Neuronal stem cell (in vitro differentiated cells): ENCODE measurements around the gene ZNF570. TPM values are rescaled to one million over a fixed set of nuclear protein-coding genes. Genes with fewer than 3 reads are reported as not detected.

Source experiments
- DNase-seq: peaks from one replicate; pipeline ENCODE4 v3.0.0-alpha.2; 2013; ENCODE audit warnings: low spot score
- H2AFZ ChIP-seq: one replicate; pipeline ENCODE4 v1.6.1; 2013; ENCODE audit warnings: mild to moderate bottlenecking, low read length, inconsistent platforms
- H2AK5ac ChIP-seq: 2 replicates; pipeline ENCODE4 v1.6.1; 2013; ENCODE audit warnings: low read depth, mild to moderate bottlenecking, inconsistent platforms, low read length, moderate library complexity, mixed read lengths
- H2BK120ac ChIP-seq: 2 replicates; pipeline ENCODE4 v1.6.1; 2013; ENCODE audit warnings: low read depth, mild to moderate bottlenecking, inconsistent platforms, low read length, moderate library complexity, mixed read lengths
- H2BK12ac ChIP-seq: one replicate; pipeline ENCODE4 v1.6.1; 2013; ENCODE audit warnings: low read length, inconsistent platforms
- H2BK15ac ChIP-seq: 2 replicates; pipeline ENCODE4 v1.6.1; 2013; ENCODE audit warnings: mild to moderate bottlenecking, low read length, inconsistent platforms, mixed read lengths
- H2BK5ac ChIP-seq: one replicate; pipeline ENCODE4 v1.6.1; 2013; ENCODE audit warnings: inconsistent platforms, mild to moderate bottlenecking, low read length, moderate library complexity
- H3K14ac ChIP-seq: one replicate; pipeline ENCODE4 v1.6.1; 2013; ENCODE audit warnings: low read length, inconsistent platforms
- H3K18ac ChIP-seq: 2 replicates; pipeline ENCODE4 v1.6.1; 2013; ENCODE audit warnings: low read length, inconsistent platforms
- H3K23ac ChIP-seq: 2 replicates; pipeline ENCODE4 v1.6.1; 2013; ENCODE audit warnings: low read depth, mild to moderate bottlenecking, mixed read lengths, low read length, inconsistent platforms; ENCODE audit not compliant: poor library complexity
- H3K27ac ChIP-seq: replicated peaks from 3 replicates; pipeline ENCODE4 v1.5.1; 2013; ENCODE audit warnings: low read length, inconsistent platforms
- H3K27me3 ChIP-seq, 3 experiments: 2 replicates each; pipeline ENCODE4 v1.6.1; 2013; ENCODE audit warnings: low read length in 3 of 3, mild to moderate bottlenecking in 2 of 3, inconsistent platforms in 1 of 3, low read depth in 1 of 3, mixed read lengths in 1 of 3, moderate library complexity in 1 of 3; ENCODE audit not compliant: control insufficient read depth in 3 of 3, insufficient read depth in 3 of 3
- H3K36me3 ChIP-seq, 2 donors: replicated peaks in 1 of 2; 2 replicates each; pipeline ENCODE4 v1.6.1; 2013; ENCODE audit warnings: low read length in 2 of 2; ENCODE audit not compliant: control insufficient read depth in 2 of 2, insufficient read depth in 2 of 2
- H3K4ac ChIP-seq: 2 replicates; pipeline ENCODE4 v1.6.1; 2013; ENCODE audit warnings: inconsistent platforms, mild to moderate bottlenecking, low read length, moderate library complexity
- H3K4me1 ChIP-seq, 2 donors: 1 replicate in 1 of 2; 2 replicates in 1 of 2; pipeline ENCODE4 v1.6.1; 2013; ENCODE audit warnings: low read length in 2 of 2, low read depth in 1 of 2; ENCODE audit not compliant: control insufficient read depth in 2 of 2, insufficient read depth in 1 of 2
- H3K4me2 ChIP-seq: one replicate; pipeline ENCODE4 v1.6.1; 2013; ENCODE audit warnings: mild to moderate bottlenecking, low read length, inconsistent platforms; ENCODE audit not compliant: insufficient read depth, poor library complexity, severe bottlenecking
- H3K4me3 ChIP-seq, 2 donors: 2 replicates each; pipeline ENCODE4 v1.5.1; 2013; ENCODE audit warnings: low read length in 2 of 2, mild to moderate bottlenecking in 2 of 2, inconsistent platforms in 1 of 2, moderate library complexity in 1 of 2
- H3K79me1 ChIP-seq: one replicate; pipeline ENCODE4 v1.6.1; 2013; ENCODE audit warnings: low read depth, mild to moderate bottlenecking, inconsistent platforms, low read length, moderate library complexity
- H3K9ac ChIP-seq: one replicate; pipeline ENCODE4 v1.6.1; 2013; ENCODE audit warnings: mild to moderate bottlenecking, low read depth, low read length, inconsistent platforms; ENCODE audit not compliant: poor library complexity
- H3K9me3 ChIP-seq, 2 donors: replicated peaks in 1 of 2; 2 replicates each; pipeline versions ENCODE3 to v1.6.1; 2013; ENCODE audit warnings: low read length in 2 of 2, mild to moderate bottlenecking in 2 of 2, inconsistent platforms in 1 of 2, low read depth in 1 of 2, mixed read lengths in 1 of 2, moderate library complexity in 1 of 2; ENCODE audit not compliant: control insufficient read depth in 2 of 2, insufficient read depth in 1 of 2
- H4K8ac ChIP-seq: one replicate; pipeline ENCODE4 v1.6.1; 2013; ENCODE audit warnings: low read depth, mild to moderate bottlenecking, inconsistent platforms, low read length, moderate library complexity
- H4K91ac ChIP-seq: one replicate; pipeline ENCODE4 v1.6.1; 2013; ENCODE audit warnings: low read length, low read depth, mild to moderate bottlenecking, inconsistent platforms; ENCODE audit not compliant: poor library complexity
- WGBS, 2 donors: extraction: QIAGEN DNeasy Blood & Tissue Kit; methylation state at CpG; one replicate each; pipeline ENCODE4 v1.1.7; 2013; ENCODE audit warnings: missing lambda C conversion rate in 2 of 2, mixed read lengths in 1 of 2; ENCODE audit not compliant: insufficient read length in 2 of 2, insufficient replicate concordance in 1 of 2; ENCODE audit errors: extremely low coverage in 2 of 2; 5-methylcytosine and 5-hydroxymethylcytosine counted together
- polyA plus RNA-seq, 2 experiments: library from polyadenylated mRNA; stranded (reverse); fragments of 200-250 nt; gene quantifications; one replicate each; pipeline ENCODE4 v1.2.3, GENCODE V29; 2013

The ZNF570 gene
- polyA plus RNA-seq (2013, experiment 1 of 2) = 4.2 TPM
- polyA plus RNA-seq (2013, experiment 2 of 2) = 4.6 TPM

- Histone ChIP-seq H3K27ac (peak within 1 kb of the TSS; percentile 66), H3K18ac (peak within 1 kb of the TSS; percentile 99), H2AFZ (peak within 1 kb of the TSS; percentile 99), H3K9ac (peak within 1 kb of the TSS; percentile 93), H3K14ac (peak within 1 kb of the TSS; percentile 97), H4K91ac (no peak within 1 kb of the TSS), H2BK15ac (peak within 1 kb of the TSS; percentile 25), H3K79me1 (peaks cover 4% of the 10 kb centered on the region), H3K27me3 (no peaks in the 10 kb centered on the region), H3K4me2 (peak within 1 kb of the TSS; percentile 81), H4K8ac (no peak within 1 kb of the TSS), H3K4ac (no peak within 1 kb of the TSS), H2BK120ac (no peak within 1 kb of the TSS), H2AK5ac (peak within 1 kb of the TSS; percentile 40), H3K4me3 (peak within 1 kb of the TSS; percentile 83 to 98), H3K9me3 (peaks cover 19 to 59% of the 10 kb centered on the region in 2 donors), H3K23ac (peak within 1 kb of the TSS; percentile 88), H2BK5ac (peak within 1 kb of the TSS; percentile 69), H2BK12ac (no peak within 1 kb of the TSS), H3K36me3 (peaks cover 8 to 38% of the 10 kb centered on the region in 2 donors), H3K4me1 (peaks cover 0 to 2% of the 10 kb centered on the region in 2 donors)
- peak; percentile 82 for DNase-seq
- no CpG with 5 or more reads among the region's 63 CpGs for WGBS, 2 donors
Measured at GRCh38 chr19:37468961-37469777, at the start of gene ZNF570. ZNF570 (plus strand) TSS chr19:37469356; CDS start chr19:37470355, 999 bp downstream.

GRCh38 chr19:37452500-37453245 is 16.5 kb upstream of the ZNF570 start:
- WGBS, 2 donors = no CpG with 5 or more reads among the region's 4 CpGs
- Histone ChIP-seq H2BK12ac (no peak overlapping the region), H3K23ac (no peak overlapping the region), H4K8ac (no peak overlapping the region), H3K27me3 (no peaks in the 10 kb centered on the region), H3K36me3 (peaks cover 7 to 41% of the 10 kb centered on the region in 2 donors), H2AK5ac (no peak overlapping the region), H3K4me1 (no peaks in the 10 kb centered on the region), H3K9ac (no peak overlapping the region), H2BK15ac (no peak overlapping the region), H3K79me1 (no peaks in the 10 kb centered on the region), H3K9me3 (peaks cover 20 to 90% of the 10 kb centered on the region in 2 donors), H3K4ac (no peak overlapping the region), H2BK120ac (no peak overlapping the region), H2AFZ (no peak overlapping the region), H3K4me3 (no peak overlapping the region), H3K18ac (no peak overlapping the region), H4K91ac (no peak overlapping the region), H3K27ac (no peak overlapping the region), H3K4me2 (no peak overlapping the region), H2BK5ac (no peak overlapping the region), H3K14ac (no peak overlapping the region)
- DNase-seq = no peak

GRCh38 chr19:37466277-37466797 is 2.8 kb upstream of the ZNF570 start:
- no peak for DNase-seq
- Histone ChIP-seq H2AK5ac (no peak overlapping the region), H3K27ac (no peak overlapping the region), H3K27me3 (no peaks in the 10 kb centered on the region), H3K79me1 (peaks cover 4% of the 10 kb centered on the region), H2BK120ac (no peak overlapping the region), H3K4ac (no peak overlapping the region), H2BK15ac (no peak overlapping the region), H3K4me1 (peaks cover 0 to 2% of the 10 kb centered on the region in 2 donors), H3K23ac (peak overlapping the region; percentile 29), H2BK5ac (peak overlapping the region; percentile 90), H3K4me2 (peak overlapping the region; percentile 54), H2BK12ac (no peak overlapping the region), H3K36me3 (peaks cover 8 to 49% of the 10 kb centered on the region in 2 donors), H4K91ac (no peak overlapping the region), H3K9me3 (peaks cover 12 to 60% of the 10 kb centered on the region in 2 donors), H3K18ac (no peak overlapping the region), H3K4me3 (peak overlapping the region; percentile 62 to 88), H4K8ac (no peak overlapping the region), H3K9ac (peak overlapping the region; percentile 90), H2AFZ (peak overlapping the region; percentile 98), H3K14ac (no peak overlapping the region)
- WGBS, 2 donors = 100% methylated on average over 1 of the region's 25 CpGs; no CpG with 5 or more reads in 1 of the 2 donors
